ENCODE measurements around the gene STK17B. TPM values are rescaled to one million over a fixed set of nuclear protein-coding genes. Genes with fewer than 3 reads are reported as not detected.

STK17B gene
- total and polyA plus RNA-seq, 10 of the 15 experiments (the other 5 are each of a cell fraction or from before 2014, with no cell fraction given) = 21.2 to 108 (median 53.7) TPM

GRCh38 chr2:196160101-196160500 lies 11.3 kb downstream of the STK17B start (continued):
- TF ChIP-seq USF2 (IDR thresholded peaks at IDR 0.05; ENCODE audit: borderline replicate concordance, low read depth, low read length) = no peak
- TF ChIP-seq SKIL (IDR thresholded peaks at IDR 0.05; ENCODE audit: low read depth, poor library complexity, severe bottlenecking) = peak; percentile 90
- TF ChIP-seq ZNF384 (IDR thresholded peaks at IDR 0.05; ENCODE audit: borderline replicate concordance, low read depth, low read length) = no peak
- TF ChIP-seq NFYB (IDR thresholded peaks at IDR 0.05; ENCODE audit: insufficient read depth, low read depth, low read length) = no peak
- TF ChIP-seq KDM1A (IDR thresholded peaks at IDR 0.05; ENCODE audit: borderline replicate concordance) = no peak
- peak; percentile 72 for TF ChIP-seq BCL3 (IDR thresholded peaks at IDR 0.05; ENCODE audit: borderline replicate concordance, insufficient read depth, low read depth, low read length, poor library complexity, severe bottlenecking)
- peak; percentile 87 for TF ChIP-seq MLLT1 (IDR thresholded peaks at IDR 0.05)
- TF ChIP-seq ZBTB11 (CRISPR knock-in tag; IDR thresholded peaks at IDR 0.05) = no peak
- peak; percentile 74 for TF ChIP-seq MEF2B (IDR thresholded peaks at IDR 0.05; ENCODE audit: partially characterized antibody, poor library complexity, severe bottlenecking)
- no peak for TF ChIP-seq NR2C2 (IDR thresholded peaks at IDR 0.05; ENCODE audit: borderline replicate concordance, control insufficient read depth, insufficient read length, low read depth)
- peak; percentile 88 for TF ChIP-seq CBX5 (IDR thresholded peaks at IDR 0.05; ENCODE audit: low read depth)
- no peak for TF ChIP-seq RCOR1 (conservative IDR thresholded peaks at IDR 0.05; ENCODE audit: low read depth, low read length)
- no peak for TF ChIP-seq ZNF274 (IDR thresholded peaks at IDR 0.05; ENCODE audit: insufficient read depth, insufficient read length)
- 0 out of 2 replicates have a peak, but pooled peaks have one; percentile 37 for TF ChIP-seq NKRF (conservative IDR thresholded peaks at IDR 0.05)
- TF ChIP-seq POLR2AphosphoS2 (IDR thresholded peaks at IDR 0.05; ENCODE audit: low read depth, low read length) = no peak
- TF ChIP-seq IKZF1 (conservative IDR thresholded peaks at IDR 0.05) = peak; percentile 90

Measured in GM12878 (cell line).